Renal pelvis (tissue), 4 donors: ENCODE measurements around the gene COBLL1. TPM values are rescaled to one million over a fixed set of nuclear protein-coding genes. Genes with fewer than 3 reads are reported as not detected.

Experiments
- DNase-seq: peaks from one replicate; pipeline ENCODE4 v3.0.0-alpha.2; 2013
- polyA plus RNA-seq, 3 donors: library from polyadenylated mRNA; unstranded; fragments of 120-200 nt; gene quantifications; one replicate each; pipeline ENCODE4 v1.2.1, GENCODE V29; 2013; ENCODE audit not compliant: insufficient read length in 3 of 3

COBLL1 gene
- polyA plus RNA-seq, 3 donors, result 103 to 160 (median 119) TPM

GRCh38 chr2:164794432-164795231, 47.0 kb downstream of the COBLL1 start:
- no peak for DNase-seq

- no peak for DNase-seq
These were observed 47.6 kb downstream of the COBLL1 start for GRCh38 chr2:164794016-164794415.

- no peak for DNase-seq
These were observed 48.1 kb downstream of the COBLL1 start for GRCh38 chr2:164793529-164793928.

GRCh38 chr2:164792316-164793170, 49.1 kb downstream of the COBLL1 start:
- no peak for DNase-seq

- no peak for DNase-seq
These were observed 51.7 kb downstream of the COBLL1 start for GRCh38 chr2:164789968-164790367.

- DNase-seq, result no peak
These were observed 54.8 kb downstream of the COBLL1 start for GRCh38 chr2:164786787-164787186.

- no peak for DNase-seq
These were observed 56.2 kb downstream of the COBLL1 start for GRCh38 chr2:164785457-164785856.

- no peak for DNase-seq
These were observed 57.2 kb downstream of the COBLL1 start for GRCh38 chr2:164784376-164784775.

- DNase-seq, result no peak
These were observed 59.3 kb downstream of the COBLL1 start for GRCh38 chr2:164782323-164782722.

- DNase-seq, result no peak
These were observed 60.2 kb downstream of the COBLL1 start for GRCh38 chr2:164781394-164781793.

GRCh38 chr2:164780611-164781178, 60.9 kb downstream of the COBLL1 start:
- no peak for DNase-seq

GRCh38 chr2:164779383-164780057, 62.1 kb downstream of the COBLL1 start:
- DNase-seq, result no peak

- DNase-seq, result no peak
These were observed 62.9 kb downstream of the COBLL1 start for GRCh38 chr2:164778723-164779122.

GRCh38 chr2:164777847-164778461, 63.7 kb downstream of the COBLL1 start:
- DNase-seq, result no peak

- DNase-seq, result no peak
These were observed 68.0 kb downstream of the COBLL1 start for GRCh38 chr2:164773635-164774034.

GRCh38 chr2:164773091-164773490, 68.5 kb downstream of the COBLL1 start:
- DNase-seq, result no peak

GRCh38 chr2:164771897-164772296, 69.7 kb downstream of the COBLL1 start:
- DNase-seq, result no peak

GRCh38 chr2:164770421-164770916, 71.2 kb downstream of the COBLL1 start:
- DNase-seq, result no peak

- DNase-seq, result no peak
These were observed 74.7 kb downstream of the COBLL1 start for GRCh38 chr2:164766954-164767320.

- DNase-seq, result no peak
These were observed 75.2 kb downstream of the COBLL1 start for GRCh38 chr2:164766216-164766953.

GRCh38 chr2:164764996-164765395, 76.6 kb downstream of the COBLL1 start:
- no peak for DNase-seq
